Mammary epithelial cell (primary cell): ENCODE results near the gene MT1H.

Source experiments
- CTCF ChIP-seq, 2 donors: IDR thresholded peaks in 1 of 2; conservative IDR thresholded peaks in 1 of 2; 2 replicates each; pipeline ENCODE4 v1.5.1; 2011 to 2012; ENCODE audit warnings: inconsistent platforms in 2 of 2, low read length in 2 of 2, mild to moderate bottlenecking in 2 of 2, control low read depth in 1 of 2, low read depth in 1 of 2; ENCODE audit not compliant: insufficient read depth in 1 of 2; ENCODE audit errors: extremely low read depth in 1 of 2
- EZH2 ChIP-seq: IDR thresholded peaks from 2 replicates; pipeline ENCODE4 v1.6.1; 2012; ENCODE audit warnings: low read length, inconsistent platforms, borderline replicate concordance

GRCh38 chr16:56683424-56684172 lies 14.0 kb downstream of the MT1H start:
- TF ChIP-seq EZH2 (no peak), CTCF (conservative IDR thresholded peaks at IDR 0.05 in 1 of 2, IDR thresholded peaks at IDR 0.05 in 1 of 2; ENCODE audit: extremely low read depth in 1 of 2, insufficient read depth in 1 of 2, low read depth in 1 of 2, low read length in 2 of 2) (no peak)
